ENCODE measurements around the gene C16orf89. TPM values are rescaled to one million over a fixed set of nuclear protein-coding genes. Genes with fewer than 3 reads are reported as not detected.
A peak's percentile ranks its signal among the peaks of the same experiment; 100 is the strongest.
"Not testable (repeated sequence)": the region's sequence is repeated elsewhere in the genome, so short reads cannot be mapped to it uniquely, and the experiment has no call there.

C16orf89 gene
- total RNA-seq, 1 donor from 2014 or later: 2.9 TPM

- DNase-seq; ATAC-seq; intact Hi-C loops (cut with micrococcal nuclease): not testable (repeated sequence)
Observed at GRCh38 chr16:5088086-5088790, 22.5 kb upstream of the C16orf89 start.

GRCh38 chr16:5085716-5086115 is 20.0 kb upstream of the C16orf89 start:
- intact Hi-C loops (cut with micrococcal nuclease); DNase-seq: not testable (repeated sequence)

DNA sequence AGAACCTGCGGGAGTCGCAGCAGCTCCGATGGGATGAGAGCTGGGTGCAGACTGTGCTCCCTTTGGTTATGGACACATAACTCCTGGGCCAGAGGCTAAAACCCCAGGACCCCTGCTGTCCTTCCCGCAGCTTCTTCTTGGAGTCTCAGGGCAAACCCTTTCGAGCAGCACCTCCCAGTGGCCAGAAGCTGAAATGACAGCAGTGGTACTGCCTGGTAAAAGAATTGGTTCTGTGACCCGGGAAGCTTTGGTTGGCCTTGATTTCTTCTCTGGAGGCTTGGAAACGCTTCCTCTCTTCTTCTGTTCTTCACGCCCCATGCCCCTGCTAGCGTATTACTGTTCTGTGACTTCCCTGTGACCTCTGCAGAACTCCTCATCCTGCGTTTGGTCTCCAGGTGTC is 19.0 kb upstream of the C16orf89 start:
- intact Hi-C loops (cut with micrococcal nuclease); ATAC-seq: not testable (repeated sequence)
- peak; percentile 53 for DNase-seq

More at GRCh38 chr16:5085716-5086115, 20.0 kb upstream of the C16orf89 start:
- ATAC-seq: not testable (repeated sequence)

GRCh38 chr16:5084099-5084731 is 18.5 kb upstream of the C16orf89 start:
- DNase-seq: not testable (repeated sequence)

GRCh38 chr16:5083646-5084045 is 17.9 kb upstream of the C16orf89 start:
- DNase-seq; intact Hi-C loops (cut with micrococcal nuclease); ATAC-seq: not testable (repeated sequence)

More at GRCh38 chr16:5084099-5084731, 18.5 kb upstream of the C16orf89 start:
- ATAC-seq; intact Hi-C loops (cut with micrococcal nuclease): not testable (repeated sequence)

- DNase-seq; intact Hi-C loops (cut with micrococcal nuclease); ATAC-seq: not testable (repeated sequence)
Observed at GRCh38 chr16:5080996-5081395, 15.2 kb upstream of the C16orf89 start.

GRCh38 chr16:5080461-5080860 is 14.7 kb upstream of the C16orf89 start:
- DNase-seq; intact Hi-C loops (cut with micrococcal nuclease); ATAC-seq: not testable (repeated sequence)

DNA sequence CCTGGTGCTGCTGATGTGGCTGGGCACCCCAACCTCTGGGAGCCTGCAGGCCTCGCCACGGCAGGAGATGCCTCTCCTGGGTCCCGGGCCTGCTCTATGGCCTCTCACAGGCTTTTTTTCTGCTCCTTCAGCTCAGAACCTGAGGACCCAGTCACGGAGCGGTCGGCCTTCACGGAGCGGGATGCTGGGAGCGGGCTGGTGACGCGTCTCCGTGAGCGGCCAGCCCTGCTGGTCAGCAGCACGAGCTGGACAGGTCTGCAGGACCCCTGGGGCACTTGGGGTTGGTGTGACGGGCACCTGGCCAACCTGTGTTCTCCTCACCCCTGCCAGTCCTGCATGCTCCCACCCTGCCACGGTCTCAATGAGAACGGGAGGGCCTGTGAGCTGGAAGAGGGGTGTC is 12.9 kb upstream of the C16orf89 start:
- ATAC-seq: no peak

DNA sequence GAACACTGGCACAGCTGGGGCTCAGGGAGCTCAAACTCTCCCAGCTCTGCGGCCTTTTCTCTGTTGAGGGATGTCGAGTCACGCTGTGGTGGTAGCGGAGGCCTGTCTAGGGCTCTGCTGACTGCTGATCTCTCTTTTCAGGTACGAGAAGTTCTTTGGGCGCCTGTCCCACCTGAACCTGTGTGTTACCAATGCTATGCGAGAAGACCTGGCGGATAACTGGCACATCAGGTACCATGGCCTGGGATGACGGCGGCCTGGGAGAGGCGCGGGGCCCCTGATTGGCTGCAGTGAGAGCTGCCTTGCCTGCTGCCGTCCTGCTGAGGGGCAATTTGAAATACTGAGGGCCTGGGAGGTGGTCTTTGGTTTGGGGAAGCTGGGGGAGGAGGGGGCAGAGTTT is 11.5 kb upstream of the C16orf89 start:
- intact Hi-C loops (cut with micrococcal nuclease): no loop called here
- DNase-seq (no peak), ATAC-seq (no peak)

More for the DNA sequence above, 12.9 kb upstream of the C16orf89 start:
- DNase-seq: no peak
- intact Hi-C loops (cut with micrococcal nuclease): no loop called here

DNA sequence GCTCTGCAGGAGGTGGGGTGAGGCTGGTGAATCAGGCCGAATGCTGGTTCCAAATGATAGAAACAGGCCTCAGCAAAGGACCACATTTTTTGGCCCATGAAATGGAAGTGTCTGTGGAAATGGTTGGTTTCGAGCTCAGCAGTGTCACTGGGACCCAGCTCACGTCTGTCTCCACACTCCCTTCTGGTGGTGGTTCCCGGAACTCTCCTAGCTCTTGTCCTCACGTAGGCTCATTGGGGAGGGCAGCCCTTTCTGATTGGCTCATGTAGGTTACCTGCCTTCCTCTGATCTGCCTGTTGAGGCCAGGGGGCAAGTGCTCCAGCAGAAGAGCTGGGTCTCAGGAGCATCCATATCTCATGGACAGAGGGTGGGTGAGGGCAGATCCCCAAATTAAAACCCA is 9.9 kb upstream of the C16orf89 start:
- intact Hi-C loops (cut with micrococcal nuclease): no loop called here
- no peak for DNase-seq
- no peak for ATAC-seq

DNA sequence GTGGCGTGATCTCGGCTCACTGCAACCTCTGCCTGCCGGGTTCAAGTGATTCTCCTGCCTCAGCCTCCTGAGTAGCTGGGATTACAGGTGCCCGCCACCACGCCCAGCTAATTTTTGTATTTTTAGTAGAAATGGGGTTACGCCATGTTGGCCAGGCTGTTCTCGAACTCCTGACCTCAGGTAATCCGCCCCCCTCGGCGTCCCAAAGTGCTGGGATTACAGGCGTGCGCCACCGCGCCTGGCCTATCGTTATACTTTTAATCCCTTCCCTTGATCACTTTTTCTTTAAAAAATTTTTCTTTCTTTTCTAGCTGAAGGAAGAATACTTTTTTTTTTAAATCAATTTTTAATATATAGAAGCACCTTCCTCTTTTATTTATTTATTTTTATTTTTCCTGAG is 8.0 kb upstream of the C16orf89 start:
- ATAC-seq; intact Hi-C loops (cut with micrococcal nuclease); DNase-seq: not testable (repeated sequence)

GRCh38 chr16:5073279-5073629 is 7.5 kb upstream of the C16orf89 start:
- intact Hi-C loops (cut with micrococcal nuclease): no loop called here
- ATAC-seq (no peak), DNase-seq (no peak)

DNA sequence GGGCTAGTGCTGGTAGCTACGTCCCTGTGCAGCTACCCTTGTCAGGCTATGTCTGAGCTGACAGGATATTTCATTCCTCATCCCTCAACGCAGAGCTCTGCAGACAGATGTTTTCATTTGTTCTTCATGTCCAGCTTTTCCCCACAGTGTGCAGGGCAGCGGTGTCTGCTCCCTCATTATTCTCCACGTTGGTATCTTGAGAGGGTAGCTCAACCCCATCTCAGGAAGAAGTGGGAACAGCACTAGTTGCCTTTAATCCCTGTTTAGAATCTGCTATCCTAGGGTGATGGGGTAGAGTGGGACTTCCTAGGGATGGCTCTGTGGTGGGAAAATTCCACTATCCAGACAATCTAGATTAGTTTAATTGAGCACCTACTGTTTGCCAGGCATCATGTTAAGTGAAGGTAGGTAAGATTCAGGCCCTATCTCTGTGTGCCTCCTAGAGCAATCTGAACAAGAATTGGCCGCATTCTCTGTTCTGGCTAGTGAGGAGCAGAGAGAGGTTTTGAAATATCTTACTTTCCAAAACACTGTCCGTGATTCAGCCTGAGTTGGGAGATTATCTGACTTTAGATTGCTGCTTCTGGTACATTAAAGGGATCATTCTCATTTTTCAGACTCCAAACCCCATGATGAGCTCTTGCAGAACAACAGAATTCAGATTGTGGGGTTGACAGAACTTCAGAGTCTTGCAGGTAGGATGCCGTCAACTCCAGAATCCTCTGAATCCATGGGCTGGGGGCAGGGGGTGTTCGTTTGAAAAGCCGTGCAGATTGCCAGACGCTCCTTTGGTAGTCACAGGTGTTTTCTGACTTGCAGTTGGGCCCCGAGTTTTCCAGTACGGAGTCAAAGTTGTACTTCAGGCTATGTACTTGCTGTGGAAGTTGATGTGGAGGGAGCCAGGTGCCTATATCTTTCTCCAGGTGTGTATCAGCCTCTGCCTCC is 6.8 kb upstream of the C16orf89 start:
- no peak for DNase-seq
- no peak for ATAC-seq
- intact Hi-C loops (cut with micrococcal nuclease): no loop called here

DNA sequence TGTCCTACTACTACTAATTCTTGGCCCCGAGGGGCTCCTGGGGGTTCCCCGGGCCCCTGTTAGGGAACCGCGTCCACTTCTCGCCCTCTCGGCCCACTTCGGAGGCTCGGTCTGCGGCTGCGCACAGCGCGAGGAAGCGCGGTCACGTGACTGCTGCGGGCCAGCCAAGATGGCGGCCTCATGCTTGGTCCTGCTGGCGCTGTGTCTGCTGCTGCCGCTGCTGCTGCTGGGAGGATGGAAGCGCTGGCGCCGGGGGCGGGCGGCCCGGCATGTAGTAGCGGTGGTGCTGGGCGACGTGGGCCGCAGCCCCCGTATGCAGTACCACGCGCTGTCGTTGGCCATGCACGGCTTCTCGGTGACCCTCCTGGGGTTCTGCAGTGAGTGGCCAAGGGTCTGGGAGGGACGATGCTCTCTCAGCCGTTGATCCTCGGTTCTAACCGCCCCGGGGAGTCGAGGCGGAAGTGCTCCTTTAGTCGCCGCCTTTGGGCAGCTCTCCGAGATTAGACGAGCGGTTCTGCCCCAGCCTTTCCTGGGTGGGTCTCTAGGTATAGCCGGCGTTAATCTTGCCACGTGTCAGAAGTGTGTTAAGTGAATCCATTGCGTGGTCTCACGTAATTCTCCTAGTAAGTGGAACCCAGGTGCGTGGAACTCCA is 6.1 kb upstream of the C16orf89 start, which contains the start of gene ALG1:
TSS of gene ALG1 (plus strand) at position 163 of the 653 bp plus-strand sequence. CDS start at position 170, 7 bp downstream.
- ATAC-seq (peak; percentile 96), DNase-seq (peak; percentile 95)
- intact Hi-C loops (cut with micrococcal nuclease): no loop called here

GRCh38 chr16:5071341-5071680 is 5.6 kb upstream of the C16orf89 start:
- DNase-seq (no peak), ATAC-seq (no peak)
- intact Hi-C loops (cut with micrococcal nuclease): no loop called here

- intact Hi-C loops (cut with micrococcal nuclease): no loop called here
- ATAC-seq (no peak), DNase-seq (no peak)
Observed at GRCh38 chr16:5070431-5071186, 4.9 kb upstream of the C16orf89 start.

- no peak for ATAC-seq
- no peak for DNase-seq
- intact Hi-C loops (cut with micrococcal nuclease): no loop called here
Observed at GRCh38 chr16:5069854-5070253, 4.1 kb upstream of the C16orf89 start.

DNA sequence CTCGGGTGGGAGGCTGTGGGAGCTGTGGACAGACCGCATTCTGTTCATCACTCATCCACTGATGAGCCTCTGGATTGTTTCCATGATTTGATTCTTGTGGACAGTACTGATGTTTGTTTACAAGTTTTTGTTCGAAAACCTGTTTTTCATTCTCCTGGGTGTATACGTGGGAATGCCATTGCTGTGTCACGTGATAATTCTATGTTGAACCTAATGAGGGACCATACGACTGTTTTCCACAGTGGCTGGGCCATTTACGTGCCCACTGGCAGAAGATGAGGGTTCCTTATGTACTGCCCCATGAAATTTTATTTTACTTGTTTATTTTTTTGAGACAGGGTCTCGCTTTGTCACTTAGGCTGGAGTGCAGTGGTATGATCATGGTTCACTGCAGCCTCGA is 3.3 kb upstream of the C16orf89 start:
- ATAC-seq: no peak
- no peak for DNase-seq
- intact Hi-C loops (cut with micrococcal nuclease): no loop called here

Measured in left ventricle myocardium superior (tissue), 1 donor.